ENCODE results near the gene MELK.
"Not testable (repeated sequence)": the region's sequence is repeated elsewhere in the genome, so short reads cannot be mapped to it uniquely, and the experiment has no call there.

MELK gene

DNA sequence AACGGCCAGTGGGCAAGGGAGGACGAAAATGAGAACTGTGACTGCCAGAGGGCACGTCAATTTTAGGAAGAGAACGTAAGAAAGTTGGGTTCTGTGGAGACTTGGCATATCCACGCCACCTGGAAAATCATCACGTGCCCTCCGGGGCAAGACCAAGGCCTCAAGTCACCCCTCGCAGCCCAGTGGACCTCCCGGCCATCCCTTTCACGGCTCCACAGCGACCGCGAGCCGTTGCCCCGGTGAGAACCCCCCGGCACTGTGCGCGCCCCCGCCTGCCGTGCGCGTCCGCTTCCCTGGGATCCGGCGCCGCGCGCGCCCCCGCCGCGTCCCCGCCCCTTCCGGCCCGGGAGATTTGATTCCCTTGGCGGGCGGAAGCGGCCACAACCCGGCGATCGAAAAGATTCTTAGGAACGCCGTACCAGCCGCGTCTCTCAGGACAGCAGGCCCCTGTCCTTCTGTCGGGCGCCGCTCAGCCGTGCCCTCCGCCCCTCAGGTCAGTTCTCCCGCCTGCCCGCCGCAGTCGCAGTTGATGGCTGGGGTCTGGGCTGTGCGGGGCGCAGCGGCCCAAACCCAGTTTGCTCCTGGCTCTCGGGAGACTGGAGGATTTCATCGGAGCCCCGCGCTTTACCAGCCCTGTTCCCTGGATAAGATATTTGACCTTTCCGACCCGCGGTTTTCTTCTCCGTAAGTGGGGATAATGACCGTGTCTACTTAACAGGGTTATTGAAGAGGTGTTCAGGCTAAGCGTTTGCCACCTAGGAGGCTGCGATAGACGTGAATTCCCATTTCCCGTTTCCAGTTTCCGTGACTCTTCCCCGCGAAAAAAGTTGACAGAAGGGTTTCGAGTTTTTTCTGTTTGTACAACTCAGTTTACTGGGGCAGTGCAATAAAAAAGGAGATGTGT lies at the start of gene MELK:
Gene MELK (plus strand): TSS at position 381 of the 904 bp plus-strand sequence. CDS start 8,787 bp downstream, outside the sequence.
- peak; percentile 64 for FAIRE-seq
- peak; percentile 81 for DNase-seq (ENCODE audit: extremely low spot score, insufficient read length, low read depth)

DNA sequence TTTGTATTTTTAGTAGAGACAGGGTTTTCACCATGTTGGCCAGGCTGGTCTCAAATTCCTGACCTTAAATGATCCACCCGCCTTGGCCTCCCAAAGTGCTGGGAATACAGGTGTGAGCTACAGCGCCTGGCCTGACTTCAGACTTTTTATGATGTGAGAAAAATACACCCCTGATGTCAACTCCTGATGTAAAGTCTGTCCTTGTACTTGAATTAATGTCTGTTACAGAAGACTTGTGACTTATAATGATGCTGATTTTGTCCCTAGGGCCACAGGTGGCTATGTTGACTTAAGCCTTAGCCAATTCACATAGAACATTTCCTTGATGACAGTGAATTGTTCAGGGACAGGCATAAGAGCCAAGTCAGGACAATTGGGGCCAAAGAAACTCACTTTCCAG lies 42.5 kb upstream of the MELK start:
- no peak for DNase-seq (ENCODE audit: extremely low spot score, insufficient read length, low read depth)
- FAIRE-seq: no peak

GRCh38 chr9:36532353-36532752 lies 40.3 kb upstream of the MELK start:
- no peak for DNase-seq (ENCODE audit: extremely low spot score, insufficient read length, low read depth)
- no peak for FAIRE-seq

- DNase-seq (ENCODE audit: extremely low spot score, insufficient read length, low read depth); FAIRE-seq: not testable (repeated sequence)
These were observed 39.0 kb upstream of the MELK start for GRCh38 chr9:36533726-36534125.

DNA sequence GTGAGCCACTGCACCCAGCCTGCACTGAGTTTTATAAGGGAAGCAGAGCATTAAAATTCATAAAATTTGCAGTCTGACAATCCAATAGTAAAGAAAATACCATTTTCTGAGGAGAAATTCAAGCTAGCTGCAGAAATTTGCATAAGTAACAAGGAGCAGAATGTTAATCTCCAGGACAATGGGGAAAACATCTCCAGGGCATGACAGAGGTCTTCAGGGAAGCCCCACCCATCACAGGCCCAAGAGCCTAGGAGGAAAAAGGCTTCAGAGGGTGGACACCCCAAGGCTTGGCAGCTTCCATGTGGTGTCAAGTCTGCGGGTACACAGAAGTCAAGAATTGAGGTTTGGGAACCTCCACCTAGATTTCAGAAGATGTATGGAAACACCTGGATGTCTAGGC lies 37.6 kb upstream of the MELK start:
- DNase-seq (ENCODE audit: extremely low spot score, insufficient read length, low read depth): no peak
- no peak for FAIRE-seq

- FAIRE-seq (no peak), DNase-seq (ENCODE audit: extremely low spot score, insufficient read length, low read depth) (no peak)
These were observed 34.8 kb upstream of the MELK start for GRCh38 chr9:36537861-36538260.

DNA sequence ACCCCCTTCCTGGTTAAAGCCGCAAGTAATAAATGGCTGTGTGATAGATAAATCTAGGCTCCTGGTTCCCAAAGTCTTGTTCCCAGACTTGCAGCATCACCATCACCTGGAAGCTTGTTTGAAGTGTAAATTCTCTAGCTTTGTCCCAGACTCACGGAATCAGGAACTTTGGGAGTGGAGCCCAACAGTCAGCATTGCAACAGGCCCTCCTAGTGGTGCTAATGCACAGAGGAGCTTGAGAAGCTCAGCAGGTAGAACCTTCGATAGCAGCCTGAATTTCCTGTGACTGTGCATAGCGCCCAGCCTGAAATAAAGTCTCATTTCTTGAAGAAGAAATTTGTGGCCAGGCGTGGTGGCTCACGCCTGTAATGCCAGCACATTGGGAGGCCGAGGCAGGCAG lies 30.3 kb upstream of the MELK start:
- DNase-seq (ENCODE audit: extremely low spot score, insufficient read length, low read depth) (no peak), FAIRE-seq (no peak)

DNA sequence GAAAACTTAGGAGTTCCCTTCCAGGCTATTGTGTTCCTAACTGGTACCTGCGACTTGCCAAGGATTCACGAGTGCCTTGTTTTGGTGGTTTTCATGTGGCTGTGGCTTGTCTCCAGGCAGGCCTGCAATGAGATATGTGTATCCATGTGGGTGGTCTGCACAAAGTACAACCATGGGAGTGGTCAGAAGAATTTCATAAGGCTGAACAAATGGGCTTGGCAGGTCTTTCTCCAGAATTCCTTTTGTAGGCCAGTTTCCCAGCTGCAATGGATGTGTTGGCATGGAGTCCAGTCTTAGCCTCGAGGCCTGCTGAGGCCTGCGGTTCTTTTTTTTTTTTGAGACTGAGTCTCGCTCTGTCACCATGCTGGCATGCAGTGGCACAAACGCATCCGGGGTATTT lies 28.8 kb upstream of the MELK start:
- no peak for DNase-seq (ENCODE audit: extremely low spot score, insufficient read length, low read depth)

DNA sequence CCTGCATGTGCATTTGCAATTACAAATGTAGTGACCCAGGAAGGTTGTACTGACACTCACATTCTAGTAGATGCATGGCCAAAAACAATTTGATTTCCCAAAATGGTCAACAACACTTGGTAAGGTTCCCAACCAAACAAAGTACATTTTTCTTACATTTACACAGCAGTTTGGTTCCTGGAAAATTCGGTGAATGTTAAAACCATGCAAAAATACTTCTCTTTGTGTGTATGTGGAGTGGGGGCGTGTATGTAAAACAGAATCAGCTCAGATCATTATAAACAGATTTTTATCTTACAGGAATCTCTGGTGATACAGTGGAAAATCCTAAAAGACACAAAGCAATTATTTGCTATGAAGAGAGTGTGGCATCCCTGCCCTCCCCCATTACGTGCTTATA lies 25.1 kb upstream of the MELK start:
- FAIRE-seq: no peak
- DNase-seq (ENCODE audit: extremely low spot score, insufficient read length, low read depth): no peak

More for the DNA sequence above, 28.8 kb upstream of the MELK start:
- no peak for FAIRE-seq

DNA sequence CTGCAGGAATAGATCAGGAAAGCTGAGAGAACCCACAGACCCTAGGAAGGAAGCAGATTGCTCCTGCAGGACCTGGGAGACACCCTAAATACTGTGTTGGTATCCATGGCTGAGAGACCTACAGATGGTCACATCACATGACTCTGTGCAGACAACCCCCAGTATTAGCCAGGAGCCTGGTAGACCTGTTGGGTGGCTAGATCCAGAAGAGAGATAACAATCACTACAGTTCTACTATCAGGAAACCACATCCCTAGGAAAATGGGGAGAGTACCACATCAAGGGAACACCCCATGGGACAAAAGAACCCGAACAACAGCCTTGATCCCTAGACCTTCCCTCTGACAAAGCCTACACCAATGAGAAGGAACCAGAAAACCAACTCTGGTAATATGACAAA lies 24.2 kb upstream of the MELK start:
- no peak for DNase-seq (ENCODE audit: extremely low spot score, insufficient read length, low read depth)
- no peak for FAIRE-seq

DNA sequence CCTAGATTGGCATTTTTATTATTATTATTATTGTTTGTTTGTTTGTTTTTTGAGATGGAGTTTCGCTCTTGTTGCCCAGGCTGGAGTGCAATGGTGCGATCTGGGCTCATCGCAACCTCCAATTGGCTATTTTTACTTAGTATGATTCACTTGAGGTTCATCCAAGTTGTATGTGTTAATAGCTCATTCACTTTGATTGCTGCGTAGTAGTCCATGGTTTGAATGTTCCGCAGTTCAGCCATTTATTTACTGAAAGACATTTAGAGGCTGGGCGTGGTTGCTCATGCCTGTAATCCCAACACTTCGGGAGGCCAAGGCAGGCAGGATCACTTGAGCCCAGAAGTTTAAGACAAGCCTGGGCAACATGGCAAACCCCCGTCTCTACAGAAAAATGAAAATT lies 22.6 kb upstream of the MELK start:
- FAIRE-seq: no peak
- no peak for DNase-seq (ENCODE audit: extremely low spot score, insufficient read length, low read depth)

DNA sequence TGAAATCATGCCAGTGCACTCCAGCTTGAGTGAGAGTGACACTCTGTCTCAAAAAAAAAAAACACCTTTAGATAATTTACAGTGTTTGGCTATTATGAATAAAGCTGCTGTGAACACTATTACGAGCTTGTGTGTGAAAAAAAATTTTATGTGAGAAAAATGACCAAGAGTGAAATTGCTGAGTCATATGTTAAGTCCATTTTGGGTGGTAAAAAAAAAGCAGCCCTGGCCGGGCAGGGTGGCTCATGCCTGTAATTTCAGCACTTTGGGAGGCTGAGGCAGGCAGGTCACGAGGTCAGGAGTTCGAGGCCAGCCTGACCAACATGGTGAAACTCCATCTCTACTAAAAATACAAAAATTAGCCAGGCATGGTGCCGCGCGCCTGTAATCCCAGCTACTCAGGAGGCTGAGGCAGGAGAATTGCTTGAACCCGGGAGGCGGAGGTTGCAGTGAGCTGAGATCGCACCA lies 22.0 kb upstream of the MELK start:
- peak; percentile 8 for DNase-seq (ENCODE audit: extremely low spot score, insufficient read length, low read depth)
- FAIRE-seq: peak; percentile 31

- no peak for DNase-seq (ENCODE audit: extremely low spot score, insufficient read length, low read depth)
- no peak for FAIRE-seq
These were observed 21.6 kb upstream of the MELK start for GRCh38 chr9:36551129-36551528.

- peak; percentile 7 for DNase-seq (ENCODE audit: extremely low spot score, insufficient read length, low read depth)
- no peak for FAIRE-seq
These were observed 20.8 kb upstream of the MELK start for GRCh38 chr9:36551910-36552309.

GRCh38 chr9:36559036-36559695 lies 13.5 kb upstream of the MELK start:
- FAIRE-seq: no peak
- no peak for DNase-seq (ENCODE audit: extremely low spot score, insufficient read length, low read depth)

DNA sequence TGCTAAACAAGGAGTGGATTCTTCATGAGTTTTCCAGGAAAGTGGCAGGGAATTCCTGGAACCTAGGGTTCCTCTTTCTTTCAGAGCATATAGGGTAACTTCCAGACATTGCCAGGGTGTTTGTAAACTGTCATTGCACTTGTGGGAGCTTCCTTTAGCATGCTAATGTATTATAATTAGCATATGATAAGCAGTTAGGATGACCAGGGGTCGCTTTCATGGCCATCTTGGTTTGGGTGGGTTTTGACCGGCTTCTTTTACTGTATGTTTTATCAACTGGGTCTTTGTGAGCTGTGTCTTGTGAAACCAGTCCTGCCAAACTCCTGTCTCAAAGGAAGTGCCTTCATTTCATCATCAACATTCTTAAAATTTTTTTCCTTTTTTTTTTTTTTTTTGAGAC lies 11.9 kb upstream of the MELK start:
- DNase-seq (ENCODE audit: extremely low spot score, insufficient read length, low read depth): no peak
- no peak for FAIRE-seq

DNA sequence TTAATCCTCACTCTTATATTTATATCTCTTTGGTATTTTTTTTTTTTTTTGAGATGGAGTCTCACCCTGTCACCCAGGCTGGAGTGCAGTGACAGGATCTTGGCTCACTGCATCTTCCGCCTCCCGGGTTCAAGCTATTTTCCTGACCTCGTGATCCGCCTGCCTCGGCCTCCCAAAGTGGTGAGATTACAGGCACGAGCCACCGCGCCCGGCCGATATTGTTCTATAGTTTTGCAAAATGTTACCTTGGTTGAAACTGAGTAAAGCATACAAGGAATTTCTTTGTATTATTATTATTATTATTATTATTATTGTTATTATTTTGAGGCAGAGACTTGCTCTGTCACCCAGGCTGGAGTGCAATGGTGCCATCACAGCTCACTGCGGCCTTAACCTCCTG lies 9.9 kb upstream of the MELK start:
- not testable (repeated sequence) for FAIRE-seq; DNase-seq (ENCODE audit: extremely low spot score, insufficient read length, low read depth)

- no peak for DNase-seq (ENCODE audit: extremely low spot score, insufficient read length, low read depth)
These were observed 5.9 kb upstream of the MELK start for GRCh38 chr9:36566813-36567221.

GRCh38 chr9:36568681-36569080 lies 4.0 kb upstream of the MELK start:
- not testable (repeated sequence) for FAIRE-seq; DNase-seq (ENCODE audit: extremely low spot score, insufficient read length, low read depth)

More at GRCh38 chr9:36566813-36567221, 5.9 kb upstream of the MELK start:
- no peak for FAIRE-seq

DNA sequence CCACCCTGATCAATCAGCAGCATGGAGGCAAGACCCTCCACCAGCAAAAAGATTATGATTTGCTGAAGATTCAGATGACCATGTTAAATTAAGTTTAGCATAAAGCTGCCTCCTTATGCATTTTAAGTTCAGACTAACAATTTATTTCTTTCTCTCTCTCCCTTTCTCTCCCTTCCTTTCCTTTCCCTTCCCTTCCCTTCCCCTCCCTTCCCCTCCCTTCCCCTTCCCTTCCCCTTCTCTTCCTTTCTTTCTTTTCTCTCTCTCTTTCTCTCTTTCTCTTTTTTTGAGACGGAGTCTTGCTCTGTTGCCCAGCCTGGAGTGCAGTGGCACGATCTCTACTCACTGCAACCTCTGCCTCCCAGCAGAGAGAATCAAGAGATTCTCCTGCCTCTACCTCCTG lies 1.4 kb upstream of the MELK start:
- FAIRE-seq (no peak), DNase-seq (ENCODE audit: extremely low spot score, insufficient read length, low read depth) (no peak)

DNA sequence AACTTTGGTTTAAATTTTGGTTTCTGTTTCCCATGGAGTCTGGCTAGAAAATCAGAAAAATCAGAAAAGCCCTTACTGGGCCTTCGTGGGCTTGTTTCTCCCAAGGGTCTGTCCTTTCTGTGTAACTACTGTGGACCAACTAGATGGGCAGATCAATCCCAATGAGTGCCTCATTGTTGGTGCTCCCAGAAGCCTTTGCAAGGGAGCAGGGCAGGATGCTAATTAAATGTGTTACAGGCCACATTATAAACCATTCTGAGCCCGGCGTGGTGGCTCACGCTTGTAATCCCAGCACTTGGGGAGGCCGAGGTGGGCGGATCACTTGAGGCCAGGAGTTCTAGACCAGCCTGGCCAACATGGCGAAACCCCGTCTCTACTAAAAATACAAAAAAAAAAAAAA lies 1.4 kb downstream of the MELK start:
- not testable (repeated sequence) for DNase-seq (ENCODE audit: extremely low spot score, insufficient read length, low read depth); FAIRE-seq
